ENCODE data around the gene GHRH. TPM values are rescaled to one million over a fixed set of nuclear protein-coding genes. Genes with fewer than 3 reads are reported as not detected.

GHRH gene
- total RNA-seq, 1 donor from 2014 or later, result not detected

DNA sequence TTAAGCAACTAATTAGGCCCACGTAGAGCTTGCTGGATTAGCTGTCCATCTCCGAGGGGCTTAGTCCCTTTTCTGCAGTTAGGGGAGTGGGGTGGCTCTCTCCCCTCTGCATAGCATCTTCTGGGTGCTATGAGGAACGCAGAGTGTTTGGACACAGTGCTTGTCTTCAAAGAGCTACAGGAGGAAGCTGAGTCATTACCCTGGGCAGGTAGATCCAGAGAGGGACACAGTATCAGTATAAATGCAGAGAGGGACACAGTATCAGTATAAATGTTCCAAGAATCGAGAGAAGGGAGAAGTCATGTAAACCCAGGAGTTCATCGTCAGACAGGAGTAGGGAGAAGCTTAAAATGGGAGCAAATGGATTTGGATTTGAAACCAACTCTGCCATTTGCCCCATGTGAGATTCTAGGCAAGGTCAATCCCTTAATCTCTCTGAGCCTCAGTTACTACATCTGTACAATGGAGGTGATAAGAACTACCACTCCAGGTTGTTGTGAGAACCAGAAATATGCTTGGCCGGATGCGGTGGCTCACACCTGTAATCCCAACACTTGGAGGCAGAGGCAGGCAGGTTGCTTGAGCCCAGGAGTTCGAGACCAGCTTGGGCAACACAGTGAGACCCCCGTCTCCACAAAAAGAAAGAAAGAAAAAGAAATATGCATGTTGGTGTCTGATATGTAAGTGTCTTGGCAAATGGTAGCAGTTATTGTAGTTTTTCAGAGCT lies 5.5 kb upstream of the GHRH start:
- H3K9me3 Mint-ChIP-seq, result no peaks in the 10 kb centered on the region
- H3K4me3 Mint-ChIP-seq, result no peak overlapping the region
- no peaks in the 10 kb centered on the region for H3K36me3 Mint-ChIP-seq
- peaks cover 2% of the 10 kb centered on the region for H3K27me3 Mint-ChIP-seq (ENCODE audit: low read depth)
- no peak for DNase-seq (ENCODE audit: low spot score in 2 of 2, unreplicated experiment in 2 of 2)
- TF ChIP-seq, protein P1, sequence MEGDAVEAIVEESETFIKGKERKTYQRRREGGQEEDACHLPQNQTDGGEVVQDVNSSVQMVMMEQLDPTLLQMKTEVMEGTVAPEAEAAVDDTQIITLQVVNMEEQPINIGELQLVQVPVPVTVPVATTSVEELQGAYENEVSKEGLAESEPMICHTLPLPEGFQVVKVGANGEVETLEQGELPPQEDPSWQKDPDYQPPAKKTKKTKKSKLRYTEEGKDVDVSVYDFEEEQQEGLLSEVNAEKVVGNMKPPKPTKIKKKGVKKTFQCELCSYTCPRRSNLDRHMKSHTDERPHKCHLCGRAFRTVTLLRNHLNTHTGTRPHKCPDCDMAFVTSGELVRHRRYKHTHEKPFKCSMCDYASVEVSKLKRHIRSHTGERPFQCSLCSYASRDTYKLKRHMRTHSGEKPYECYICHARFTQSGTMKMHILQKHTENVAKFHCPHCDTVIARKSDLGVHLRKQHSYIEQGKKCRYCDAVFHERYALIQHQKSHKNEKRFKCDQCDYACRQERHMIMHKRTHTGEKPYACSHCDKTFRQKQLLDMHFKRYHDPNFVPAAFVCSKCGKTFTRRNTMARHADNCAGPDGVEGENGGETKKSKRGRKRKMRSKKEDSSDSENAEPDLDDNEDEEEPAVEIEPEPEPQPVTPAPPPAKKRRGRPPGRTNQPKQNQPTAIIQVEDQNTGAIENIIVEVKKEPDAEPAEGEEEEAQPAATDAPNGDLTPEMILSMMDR (IDR thresholded peaks at IDR 0.05; ENCODE audit: unreplicated experiment), result no peak
- peaks cover 5% of the 10 kb centered on the region for H3K4me1 Mint-ChIP-seq
- no peak overlapping the region for H3K27ac Mint-ChIP-seq

DNA sequence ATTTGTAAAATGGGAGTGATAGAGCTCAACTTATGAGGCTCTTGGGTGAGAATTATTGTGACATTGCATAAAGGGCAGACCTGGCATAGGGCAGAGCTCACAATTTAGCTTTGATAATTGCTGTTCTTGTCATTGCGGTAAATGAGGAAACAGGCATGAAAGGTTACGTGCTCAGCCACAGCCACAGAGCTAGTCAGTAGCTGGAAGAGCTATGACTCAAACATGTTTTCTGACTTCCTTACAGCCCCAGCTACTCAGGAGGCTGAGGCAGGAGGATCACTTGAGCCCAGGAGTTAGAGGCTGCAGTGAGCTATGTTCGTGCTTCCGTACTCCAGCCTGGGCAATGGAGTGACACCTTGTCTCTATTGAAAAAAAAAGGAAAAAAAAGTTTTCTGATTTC lies 3.5 kb upstream of the GHRH start:
- DNase-seq (ENCODE audit: low spot score in 2 of 2, unreplicated experiment in 2 of 2), result no peak
- Mint-ChIP-seq H3K4me1 (peaks cover 3% of the 10 kb centered on the region), H3K36me3 (no peaks in the 10 kb centered on the region), H3K4me3 (no peak overlapping the region), H3K27ac (no peak overlapping the region), H3K27me3 (ENCODE audit: low read depth) (peaks cover 4% of the 10 kb centered on the region), H3K9me3 (no peaks in the 10 kb centered on the region)
- TF ChIP-seq, protein P1 (IDR thresholded peaks at IDR 0.05; ENCODE audit: unreplicated experiment), result no peak

DNA sequence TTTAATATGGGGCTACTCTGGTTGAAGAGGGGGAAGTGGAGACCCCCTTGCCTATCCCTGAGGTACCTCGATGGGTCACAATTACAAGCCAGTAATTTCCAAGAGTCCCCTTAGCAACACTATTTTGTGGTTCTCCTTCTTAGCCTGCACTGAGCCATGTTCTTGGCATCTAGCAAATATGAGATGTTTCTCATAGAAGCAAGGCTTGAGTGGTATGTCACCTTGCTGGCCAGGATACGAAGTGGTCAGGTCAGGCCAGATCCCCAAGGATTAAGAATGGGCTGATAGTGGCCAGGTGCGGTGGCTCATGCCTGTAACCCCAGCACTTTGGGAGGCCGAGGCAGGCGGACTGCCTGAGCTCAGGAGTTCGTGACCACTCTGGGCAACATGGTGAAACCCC lies 2.1 kb upstream of the GHRH start:
- Mint-ChIP-seq H3K4me3 (no peak overlapping the region), H3K27ac (no peak overlapping the region), H3K9me3 (no peaks in the 10 kb centered on the region), H3K4me1 (no peaks in the 10 kb centered on the region), H3K27me3 (ENCODE audit: low read depth) (peaks cover 10% of the 10 kb centered on the region), H3K36me3 (no peaks in the 10 kb centered on the region)
- TF ChIP-seq, protein P1 (IDR thresholded peaks at IDR 0.05; ENCODE audit: unreplicated experiment), result no peak
- DNase-seq (ENCODE audit: low spot score in 2 of 2, unreplicated experiment in 2 of 2), result no peak

DNA sequence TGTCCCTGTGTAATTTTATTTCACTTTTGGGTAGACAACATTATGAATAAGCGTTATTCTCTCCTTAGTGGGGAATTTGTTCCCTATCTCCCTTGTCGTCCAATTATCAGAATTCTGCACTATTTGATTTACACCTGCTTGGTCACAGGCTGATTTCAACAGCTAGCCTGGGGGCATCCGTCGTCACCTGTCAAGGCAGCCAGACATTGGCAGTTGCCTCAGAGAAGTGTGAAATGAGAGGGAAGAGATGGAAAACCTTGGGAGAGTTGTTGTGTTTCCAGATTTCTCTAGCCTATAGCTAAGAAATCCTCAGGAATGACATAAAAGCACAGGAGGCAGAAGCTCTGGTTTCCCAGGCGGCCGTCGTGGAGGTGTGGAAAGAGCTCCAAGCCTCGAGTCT lies 891 bp upstream of the GHRH start:
- DNase-seq (ENCODE audit: low spot score in 2 of 2, unreplicated experiment in 2 of 2), result no peak
- no peaks in the 10 kb centered on the region for H3K36me3 Mint-ChIP-seq
- H3K27ac Mint-ChIP-seq, result no peak overlapping the region
- no peaks in the 10 kb centered on the region for H3K9me3 Mint-ChIP-seq
- H3K4me3 Mint-ChIP-seq, result no peak overlapping the region
- H3K4me1 Mint-ChIP-seq, result no peaks in the 10 kb centered on the region
- TF ChIP-seq, protein P1 (IDR thresholded peaks at IDR 0.05; ENCODE audit: unreplicated experiment), result no peak
- peaks cover 10% of the 10 kb centered on the region for H3K27me3 Mint-ChIP-seq (ENCODE audit: low read depth)

DNA sequence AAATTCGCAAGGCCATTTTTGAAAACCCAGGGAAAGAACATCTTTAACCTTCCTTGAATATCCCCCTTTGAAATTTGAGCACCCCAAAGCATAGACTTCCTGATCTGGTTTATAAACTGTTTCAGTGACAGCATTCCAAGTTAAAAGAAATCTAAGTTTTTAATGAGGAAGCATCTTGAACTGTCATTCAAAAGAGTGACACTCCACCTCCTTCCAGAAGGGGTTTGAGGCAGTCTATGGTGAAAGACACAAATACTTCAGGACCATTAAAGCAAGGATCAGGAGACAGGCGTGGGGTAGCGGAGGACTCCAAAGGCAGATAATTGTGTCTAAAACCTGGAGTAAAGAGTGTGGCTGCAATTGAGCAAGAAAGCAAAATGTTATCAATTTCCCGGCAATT lies 691 bp downstream of the GHRH start:
- H3K27me3 Mint-ChIP-seq (ENCODE audit: low read depth), result peaks cover 8% of the 10 kb centered on the region
- TF ChIP-seq, protein P1 (IDR thresholded peaks at IDR 0.05; ENCODE audit: unreplicated experiment), result no peak
- H3K9me3 Mint-ChIP-seq, result no peaks in the 10 kb centered on the region
- H3K27ac Mint-ChIP-seq, result no peak overlapping the region
- H3K4me1 Mint-ChIP-seq, result no peaks in the 10 kb centered on the region
- H3K4me3 Mint-ChIP-seq, result no peak overlapping the region
- DNase-seq (ENCODE audit: low spot score in 2 of 2, unreplicated experiment in 2 of 2), result no peak
- H3K36me3 Mint-ChIP-seq, result no peaks in the 10 kb centered on the region

All from mesothelial cell of epicardium (in vitro differentiated cells).